NCI-H2029 treated with DMSO at 0.1 percent for 48 hours (cell line): ENCODE results near the gene GNG3.
A peak's percentile ranks its signal among the peaks of the same experiment; 100 is the strongest.
"Not testable (repeated sequence)": the region's sequence is repeated elsewhere in the genome, so short reads cannot be mapped to it uniquely, and the experiment has no call there.

ENCODE experiments used
- DNase-seq: peaks from one replicate; lab custom pipeline; 2025; lab: John Stamatoyannopoulos, UW

The GNG3 gene

DNA sequence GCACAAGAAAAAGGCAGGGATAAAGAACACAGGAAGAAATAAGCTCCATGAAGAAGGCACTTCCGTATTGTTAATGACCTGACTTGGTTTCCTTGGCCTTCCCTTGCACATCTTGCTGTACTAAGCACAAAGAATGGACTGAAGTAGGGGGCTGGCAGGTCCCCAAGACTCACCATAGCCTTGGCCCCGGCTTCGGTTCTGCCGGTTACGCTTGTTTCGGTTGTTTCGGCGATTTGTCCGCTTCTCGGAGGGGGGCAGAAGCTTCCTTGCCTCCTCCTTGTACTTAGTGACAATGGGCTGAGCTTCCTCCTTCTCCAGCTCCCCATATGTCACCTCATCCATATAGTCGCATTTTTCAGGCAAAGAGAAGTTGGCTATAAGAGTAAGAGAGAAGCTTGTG is 9.3 kb downstream of the GNG3 start:
- DNase-seq: no peak

DNA sequence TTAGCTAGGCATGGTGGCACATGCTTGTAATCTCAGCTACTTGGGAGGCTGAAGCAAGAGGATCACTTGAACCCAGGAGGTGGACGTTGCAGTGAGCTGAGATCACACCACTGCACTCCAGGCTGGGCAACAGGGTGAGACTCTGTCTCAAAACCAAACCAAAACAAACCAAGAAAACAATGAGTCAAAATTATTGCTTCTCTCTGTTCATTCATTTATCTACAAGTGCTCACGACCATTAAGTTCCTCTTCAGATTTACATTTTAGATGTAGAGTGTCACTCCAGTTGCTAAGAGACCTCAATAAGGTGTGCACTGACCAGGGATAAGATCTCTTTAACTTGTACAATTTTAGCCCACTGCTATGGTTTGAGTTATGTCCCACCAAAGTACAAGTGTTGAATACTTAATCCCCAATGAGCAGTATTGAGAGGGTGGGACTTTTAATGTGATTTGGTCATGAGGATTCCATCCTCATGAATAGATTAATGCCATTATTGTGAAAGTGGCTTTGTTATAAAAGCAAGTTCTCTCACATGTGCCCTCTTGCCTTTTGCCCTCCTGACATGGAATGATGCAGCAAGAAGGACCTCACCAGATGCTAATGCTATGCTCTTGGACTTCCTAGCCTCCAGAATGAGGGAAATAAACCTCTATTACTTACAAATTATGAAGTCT is 12.0 kb downstream of the GNG3 start:
- no peak for DNase-seq

DNA sequence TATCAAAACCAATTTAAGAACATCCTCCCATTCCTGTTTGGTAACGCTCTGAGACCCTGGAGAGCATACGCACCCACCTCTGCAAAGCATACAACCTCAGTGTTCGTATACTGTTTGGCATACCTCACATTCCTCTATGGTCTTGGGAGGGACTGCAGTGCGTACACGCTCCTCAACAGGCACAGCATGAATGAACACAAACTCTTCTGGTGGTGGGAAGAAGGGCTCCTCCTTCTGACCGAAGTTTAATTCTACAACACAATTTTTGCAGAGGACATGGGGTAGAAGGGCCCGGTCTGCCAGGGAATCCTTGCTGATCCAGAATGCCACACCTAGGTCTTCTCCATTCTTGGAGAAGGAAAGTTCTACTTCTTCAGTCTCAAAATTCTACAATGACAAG is 14.5 kb downstream of the GNG3 start:
- no peak for DNase-seq

DNA sequence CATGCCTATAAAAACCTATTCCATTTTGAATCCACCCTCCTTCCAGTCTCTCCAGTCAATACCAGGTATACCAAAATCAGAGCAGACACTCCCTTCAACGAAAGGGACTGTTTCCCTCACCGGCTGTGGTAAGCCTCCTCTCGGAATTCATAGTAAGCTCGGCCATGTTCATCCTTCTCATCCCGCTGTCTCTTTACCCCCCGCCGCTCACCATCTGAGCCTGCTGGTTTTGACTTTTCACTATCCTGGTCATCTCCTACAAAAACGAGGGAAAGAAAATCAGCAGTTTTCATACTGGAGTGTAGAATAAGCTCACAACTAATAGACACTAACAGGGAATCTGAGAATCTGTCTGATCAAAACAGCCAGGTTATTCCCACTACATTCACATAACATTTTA is 16.7 kb downstream of the GNG3 start:
- DNase-seq: no peak

DNA sequence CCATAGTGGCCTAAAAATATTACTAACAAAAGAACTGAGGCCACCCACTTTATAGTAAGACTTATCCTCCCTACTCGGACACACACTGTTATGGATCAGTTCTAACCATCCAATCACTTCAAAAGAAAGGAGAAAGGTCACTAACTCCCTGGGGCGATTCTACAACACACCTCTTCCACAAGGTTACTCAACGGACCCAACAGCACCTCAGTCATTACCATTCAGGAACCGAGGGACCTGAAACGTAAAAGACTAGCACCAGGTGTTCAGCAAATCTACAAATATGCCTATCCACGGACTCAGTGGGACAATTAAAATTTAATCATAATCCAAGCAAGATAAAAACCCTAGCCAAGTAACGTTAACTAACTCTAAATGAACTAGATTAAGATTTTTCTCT is 18.2 kb downstream of the GNG3 start:
- no peak for DNase-seq

DNA sequence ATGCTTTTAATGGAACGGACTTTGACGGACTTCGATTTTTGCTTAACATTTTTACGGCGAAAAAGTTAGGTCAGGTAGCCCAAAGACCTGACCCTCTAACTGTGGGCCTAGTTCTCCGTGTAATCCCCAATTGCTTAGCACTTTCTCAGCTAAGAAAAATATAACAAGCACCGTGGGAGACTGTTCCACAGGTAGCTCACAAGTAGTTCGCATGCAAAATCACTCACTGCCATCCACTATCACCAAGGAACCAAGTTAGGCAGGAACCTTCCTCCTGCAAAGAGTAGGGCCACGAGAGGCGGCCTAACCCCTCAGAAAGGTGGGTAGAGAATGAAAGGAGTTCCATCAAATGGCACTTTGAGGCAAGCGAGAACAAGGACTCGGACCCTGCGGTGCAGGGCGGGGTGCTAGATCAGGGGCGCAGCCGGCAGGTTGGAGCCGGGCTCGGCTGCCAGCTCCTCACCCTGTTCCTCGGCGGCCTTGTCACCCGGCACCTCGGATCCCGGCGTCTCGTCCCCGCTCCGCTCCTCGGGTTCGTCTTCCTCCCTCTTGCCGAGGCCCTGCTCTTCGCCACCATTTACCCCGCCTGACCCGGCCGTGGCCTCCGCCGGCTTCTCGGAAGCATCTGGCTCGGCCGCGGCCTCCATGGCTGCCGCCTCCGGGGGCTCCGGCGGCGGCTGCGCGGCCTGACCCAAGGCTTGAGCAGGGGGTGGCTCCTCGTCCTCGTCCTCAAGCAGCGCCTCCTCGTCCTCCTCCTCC is 18.9 kb downstream of the GNG3 start:
- no peak for DNase-seq

DNA sequence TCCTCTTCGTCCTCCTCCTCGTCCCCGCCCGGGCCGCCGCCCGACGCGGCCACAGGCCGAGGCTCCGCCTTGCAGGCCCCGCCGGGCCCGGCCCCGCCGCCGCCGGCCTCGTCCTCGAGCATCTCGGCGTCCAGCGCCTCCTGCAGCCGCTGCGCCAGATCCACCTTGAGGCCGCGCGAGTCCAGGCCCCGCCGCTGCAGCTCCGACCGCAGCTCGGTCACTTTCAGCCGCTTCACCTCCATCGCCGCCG is 19.4 kb downstream of the GNG3 start:
- no peak for DNase-seq

DNA sequence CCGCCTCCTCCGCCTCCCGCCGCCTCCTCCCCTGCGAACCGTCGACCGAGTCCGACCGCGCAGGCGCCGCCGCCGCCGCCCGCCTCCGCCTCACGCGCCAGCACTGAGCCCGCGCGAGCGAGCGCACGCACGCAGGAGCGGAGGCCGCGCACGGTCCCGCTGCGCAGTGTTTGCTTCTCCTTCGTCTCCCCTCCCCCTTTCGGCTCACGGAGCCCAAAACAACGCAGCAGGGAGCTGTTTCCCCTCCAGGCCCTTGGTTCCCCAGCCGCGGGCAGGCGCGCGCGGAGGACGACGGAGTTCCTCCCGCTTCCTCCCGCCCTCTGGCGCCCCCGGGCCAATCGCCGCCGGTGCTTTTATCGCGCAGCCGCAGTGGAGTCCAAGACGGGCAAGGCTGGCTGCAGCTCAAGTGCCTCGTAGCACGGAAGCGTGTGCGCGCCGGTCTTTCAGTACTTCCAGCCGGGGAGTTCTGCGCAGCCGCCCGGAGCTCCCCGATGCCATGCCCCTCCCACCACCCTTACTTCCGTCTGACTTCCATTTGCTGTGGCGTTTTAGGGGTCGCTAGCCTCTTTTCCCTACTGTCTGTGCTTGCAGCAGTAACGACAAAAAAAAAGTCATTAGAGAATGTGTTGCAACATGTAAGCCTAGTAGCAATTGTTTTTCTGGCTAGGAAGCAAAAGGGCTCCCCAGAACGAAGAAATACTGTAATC is 19.8 kb downstream of the GNG3 start, which contains the start of gene HNRNPUL2:
Gene HNRNPUL2 (minus strand): TSS at position 293 of the 707 bp plus-strand sequence. CDS start 301 bp downstream, outside the sequence.
- DNase-seq: peak; percentile 95

DNA sequence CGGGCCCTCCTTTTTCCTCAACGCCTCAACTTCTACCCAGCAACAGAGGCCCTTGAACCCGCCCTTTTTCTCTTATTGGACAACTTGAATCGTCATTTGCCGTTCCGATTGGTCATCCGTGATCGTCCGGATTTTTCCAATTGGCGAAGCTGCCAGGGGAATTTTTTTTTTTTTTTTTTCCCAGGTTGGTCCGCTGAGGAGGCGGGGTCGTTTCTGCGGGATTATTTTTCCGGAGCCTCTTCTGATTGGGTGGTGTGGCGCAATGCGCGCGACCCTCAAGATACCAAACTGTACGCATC is 20.3 kb downstream of the GNG3 start:
- peak; percentile 95 for DNase-seq

DNA sequence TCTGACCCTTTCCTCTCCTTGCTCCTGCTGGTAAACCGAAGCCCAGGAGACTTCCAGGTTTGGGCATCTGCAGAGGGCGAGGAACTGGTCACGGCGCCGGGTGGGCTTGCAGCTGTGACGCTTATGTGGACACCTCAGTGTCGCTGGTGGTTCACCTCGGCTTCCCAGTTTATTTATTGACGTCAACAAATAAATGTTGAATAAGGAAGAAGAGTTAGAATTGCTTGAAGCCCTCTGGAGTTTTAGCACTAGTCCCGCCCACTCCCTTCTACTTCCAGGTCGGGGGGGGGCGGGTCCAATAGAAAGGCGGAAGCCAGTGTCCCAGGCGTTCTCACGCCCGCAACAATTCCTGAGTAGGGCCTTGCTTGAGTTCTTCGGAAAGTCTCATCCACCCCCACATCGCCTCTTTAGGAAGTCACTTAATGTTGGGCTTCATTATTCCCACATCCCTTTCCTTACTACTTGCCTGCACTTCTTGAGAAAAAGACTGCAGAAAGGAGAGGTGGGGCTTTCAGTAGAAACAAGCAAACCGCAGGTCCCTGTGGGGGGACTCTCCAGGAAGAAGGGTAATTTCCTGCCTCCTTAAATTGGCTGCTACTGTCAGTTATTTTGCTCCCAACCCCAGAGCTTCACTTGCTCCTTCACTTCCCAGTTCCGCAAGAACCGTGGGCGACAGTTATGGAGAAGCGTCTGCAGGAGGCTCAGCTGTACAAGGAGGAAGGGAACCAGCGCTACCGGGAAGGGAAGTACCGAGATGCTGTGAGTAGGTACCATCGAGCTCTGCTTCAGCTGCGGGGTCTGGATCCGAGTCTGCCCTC is 20.9 kb downstream of the GNG3 start, which contains the start of gene TTC9C:
Gene TTC9C (plus strand): TSS at position 316 of the 818 bp plus-strand sequence. CDS start 363 bp downstream, at position 679.
- peak; percentile 72 for DNase-seq

DNA sequence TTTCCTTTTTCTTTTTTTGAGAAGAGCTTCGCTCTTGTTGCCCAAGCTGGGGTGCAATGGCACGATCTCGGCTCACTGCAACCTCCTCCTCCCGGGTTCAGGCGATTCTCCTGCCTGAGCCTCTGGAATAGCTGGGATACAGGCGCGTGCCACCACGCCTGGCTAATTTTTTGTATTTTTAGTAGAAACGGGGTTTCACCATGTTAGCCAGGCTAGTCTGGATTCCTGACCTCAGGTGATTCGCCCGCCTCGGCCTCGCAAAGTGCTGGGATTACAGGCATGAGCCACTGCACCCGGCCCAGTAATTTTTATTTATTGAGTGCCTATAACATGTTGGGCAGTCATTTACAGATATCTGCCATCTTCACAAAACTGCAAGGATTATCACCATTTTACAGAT is 22.6 kb downstream of the GNG3 start:
- not testable (repeated sequence) for DNase-seq

DNA sequence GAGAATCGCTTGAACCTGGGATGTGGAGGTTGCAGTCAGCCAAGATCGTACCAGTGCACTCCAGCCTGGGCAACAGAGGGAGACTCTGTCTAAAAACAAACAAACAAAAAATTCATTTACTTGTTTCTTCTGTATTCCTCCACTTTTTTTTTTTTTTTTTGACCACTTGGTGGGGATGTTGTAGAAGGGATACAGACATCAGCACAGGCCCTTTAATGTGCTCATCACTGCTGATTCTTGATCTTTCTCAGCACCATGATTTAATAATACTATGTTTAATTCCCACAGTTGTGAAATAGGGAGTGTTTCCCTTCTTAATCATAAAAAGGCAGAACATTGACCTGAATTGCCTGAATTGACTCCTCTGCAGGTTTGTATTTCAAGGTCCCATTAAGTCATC is 25.4 kb downstream of the GNG3 start:
- DNase-seq: no peak

DNA sequence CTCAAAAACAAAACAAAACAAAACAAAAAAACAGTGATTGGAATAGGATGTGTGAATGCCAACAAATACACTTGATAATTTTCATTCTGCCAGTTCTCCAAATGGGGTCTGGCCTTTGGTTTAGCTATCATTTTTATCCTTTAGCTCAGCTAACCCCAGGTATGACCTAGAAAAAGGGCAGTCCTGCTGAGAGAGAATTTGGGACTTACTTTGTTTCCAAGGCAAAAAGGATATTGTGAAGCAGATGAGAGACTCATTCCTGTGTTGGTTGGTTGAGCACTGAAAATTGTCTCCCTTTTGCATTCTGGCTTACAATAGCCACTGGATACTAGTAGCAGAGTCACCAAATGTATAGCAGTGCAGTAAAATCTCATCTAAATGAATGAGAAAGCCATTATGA is 29.7 kb downstream of the GNG3 start:
- DNase-seq: no peak

DNA sequence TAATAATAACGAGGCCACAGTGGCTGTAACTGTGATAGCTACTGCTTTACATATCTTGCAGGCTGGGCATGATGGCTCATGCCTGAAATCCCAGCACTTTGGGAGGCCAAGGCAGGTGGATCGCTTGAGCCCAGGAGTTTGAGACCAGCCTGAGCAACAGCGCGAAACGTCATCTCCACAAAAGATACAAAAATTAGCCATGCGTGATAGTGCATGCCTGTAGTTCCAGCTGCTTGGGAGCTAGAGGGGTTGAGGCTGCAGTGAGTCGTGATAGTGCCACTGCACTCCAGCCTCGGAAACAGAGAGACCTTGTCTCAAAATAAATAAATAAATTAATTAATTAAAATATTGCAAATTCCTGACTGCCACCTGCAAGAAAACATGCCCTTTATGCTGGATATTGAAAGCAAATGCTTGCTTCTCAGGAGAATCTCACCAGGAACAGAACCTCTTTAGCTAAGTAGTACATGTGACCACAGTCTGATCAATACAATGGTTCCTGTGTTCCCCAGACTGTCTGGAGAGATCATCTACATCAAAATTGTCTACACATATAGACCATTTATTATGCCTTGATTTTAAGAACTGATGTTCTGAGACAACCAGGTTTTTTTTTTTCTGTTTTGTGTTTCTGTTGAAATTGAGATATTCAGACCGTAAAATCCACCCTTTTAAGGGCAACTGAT is 40.1 kb downstream of the GNG3 start:
- no peak for DNase-seq

DNA sequence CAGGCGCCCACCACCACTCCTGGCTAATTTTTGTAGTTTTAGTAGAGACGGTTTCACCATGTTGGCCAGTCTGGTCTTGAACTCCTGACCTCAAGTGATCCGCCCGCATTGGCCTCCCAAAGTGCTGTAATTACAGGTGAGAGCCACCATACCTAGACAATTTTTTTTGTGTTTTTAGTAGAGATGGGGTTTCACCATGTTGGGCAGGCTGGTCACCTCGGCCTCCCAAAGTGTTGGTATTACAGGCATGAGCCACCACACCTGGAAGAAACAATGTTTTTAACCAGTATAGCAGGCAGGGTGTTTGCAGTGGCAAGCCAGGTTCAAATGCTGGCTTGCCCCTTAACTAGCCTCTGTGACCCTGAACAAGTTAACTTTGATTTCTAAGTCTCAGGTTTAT is 42.5 kb downstream of the GNG3 start:
- DNase-seq: not testable (repeated sequence)

DNA sequence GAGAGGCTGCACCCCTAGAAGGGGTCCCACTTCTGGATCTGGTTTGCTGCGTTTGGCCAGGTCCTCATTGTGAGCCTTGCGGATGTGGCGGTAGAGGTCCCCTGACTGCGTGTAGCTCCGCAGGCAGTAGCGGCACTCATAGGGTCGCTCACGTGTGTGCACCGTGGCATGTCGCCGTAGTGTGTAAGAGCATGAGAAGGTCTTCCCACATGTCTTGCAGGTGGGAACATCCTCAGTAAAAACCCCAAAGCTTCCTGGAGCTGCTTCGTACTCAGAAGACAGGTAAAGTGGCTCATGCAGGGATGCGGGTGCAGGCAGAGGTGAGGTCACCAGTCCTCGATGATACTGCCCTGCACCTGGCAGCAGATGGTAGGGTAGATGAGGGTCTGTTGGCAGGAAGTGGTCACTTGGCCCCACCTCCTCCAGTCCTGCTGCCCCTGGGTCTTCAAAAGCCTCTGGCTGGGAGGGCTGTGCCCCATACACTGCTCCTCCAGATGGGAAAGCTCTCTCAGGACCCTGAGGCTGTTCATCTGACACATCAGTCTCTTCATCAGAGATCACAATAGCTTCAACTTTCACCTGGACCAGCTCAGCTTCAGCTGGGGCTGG is 44.8 kb downstream of the GNG3 start:
- DNase-seq: no peak

DNA sequence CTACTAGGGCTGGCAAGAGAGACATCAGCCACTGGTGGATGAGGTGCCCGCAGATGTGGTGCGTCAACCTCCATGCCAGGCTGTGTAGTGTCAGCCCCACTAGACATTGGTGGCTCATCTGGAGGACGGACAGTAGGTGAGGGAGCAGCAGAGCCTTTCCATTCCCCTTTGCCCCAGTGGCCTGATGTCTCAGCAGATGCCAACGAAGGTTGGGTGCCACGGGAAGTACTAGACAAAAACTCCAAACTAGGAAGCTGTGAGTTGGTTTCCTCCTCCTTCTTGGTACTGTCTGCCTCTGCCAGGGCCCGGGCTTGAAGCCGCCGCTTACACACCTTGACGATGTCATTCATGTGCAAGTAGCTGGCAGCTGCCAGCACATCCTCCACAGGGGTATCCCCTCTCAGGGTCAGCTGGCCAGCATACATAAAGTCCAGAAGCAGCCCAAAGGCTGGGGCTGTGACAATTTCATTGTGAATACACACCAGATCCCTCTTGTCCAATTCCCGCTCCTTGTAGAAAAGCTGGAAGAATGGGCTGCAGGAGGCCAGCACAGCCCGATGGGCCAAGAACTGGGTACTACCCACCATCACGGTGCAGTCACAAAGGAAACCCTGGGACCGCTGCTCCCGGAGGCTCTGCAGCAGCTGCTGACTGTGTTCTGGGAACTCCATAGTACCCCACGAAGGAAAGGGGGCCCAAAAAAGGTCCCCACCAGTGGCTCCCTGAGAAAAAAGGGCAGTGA is 45.7 kb downstream of the GNG3 start:
- DNase-seq: no peak

DNA sequence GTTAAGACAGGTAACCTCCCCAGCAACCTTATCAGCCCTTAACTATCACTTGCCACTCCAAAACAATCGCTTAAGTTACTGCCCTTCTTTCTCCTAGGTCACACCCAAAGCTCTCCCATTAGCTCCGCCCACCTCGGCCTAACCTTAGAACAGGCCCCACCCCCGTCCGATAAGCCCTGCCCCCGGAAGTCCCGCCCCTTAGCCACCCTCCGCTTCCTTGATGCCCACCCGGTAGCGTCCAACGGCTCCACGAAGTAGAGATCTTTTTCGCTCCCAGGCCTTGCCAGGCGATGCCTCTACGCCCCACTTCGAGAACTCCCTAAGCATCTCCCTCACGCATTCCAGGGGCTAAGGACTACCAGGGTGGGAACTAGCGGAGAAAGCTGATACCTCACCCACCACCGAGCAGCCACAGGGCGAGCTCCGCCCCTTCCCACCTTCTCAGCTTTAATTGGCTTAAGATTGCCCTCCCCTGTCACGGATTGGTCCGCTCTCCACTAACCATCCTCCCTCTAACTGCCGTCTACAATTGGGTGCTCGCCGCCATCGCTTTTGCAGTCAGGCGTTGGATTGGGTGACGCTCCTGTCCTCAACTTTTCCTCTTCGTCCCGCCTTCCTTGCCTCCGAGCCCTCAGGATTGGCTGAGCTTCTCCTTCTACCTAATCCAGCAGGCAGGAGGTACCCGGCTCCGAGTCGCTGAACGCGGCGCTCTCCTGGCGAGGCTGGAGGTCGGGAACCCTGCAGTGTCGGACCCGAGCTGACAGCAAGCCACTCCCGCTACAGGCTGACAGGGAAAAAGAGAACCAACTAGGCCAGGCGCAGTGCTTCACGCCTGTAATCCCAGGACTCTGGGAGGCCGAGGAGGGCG is 46.5 kb downstream of the GNG3 start, which contains the start of gene ZBTB3:
Gene ZBTB3 (minus strand): TSS at position 425 of the 868 bp plus-strand sequence. CDS start 496 bp downstream, outside the sequence.
- peak; percentile 99 for DNase-seq

DNA sequence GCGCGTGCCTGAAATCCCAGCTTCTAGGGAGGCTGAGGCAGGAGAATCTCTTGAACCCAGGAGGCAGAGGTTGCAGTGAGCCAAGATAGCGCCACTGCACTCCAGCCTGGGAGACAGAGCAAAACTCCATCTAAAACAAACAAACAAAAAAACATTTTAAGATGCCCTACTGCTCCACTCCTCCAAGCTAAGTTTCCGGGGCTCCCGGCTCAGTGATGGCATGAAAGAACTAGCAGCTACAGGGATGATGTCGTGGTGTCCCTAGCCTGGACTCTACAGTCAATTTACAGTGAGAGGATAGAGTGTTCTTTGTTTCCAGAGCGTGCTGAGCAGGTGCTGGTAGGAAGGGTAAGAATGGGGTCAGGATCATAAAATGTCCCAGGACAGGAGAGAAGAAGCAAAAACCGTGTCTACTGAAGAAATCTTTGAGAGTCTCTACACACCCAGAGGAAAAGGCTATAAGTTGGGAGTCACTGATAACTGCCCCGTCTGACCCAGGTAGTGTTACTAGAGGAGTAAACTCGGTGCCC is 47.7 kb downstream of the GNG3 start:
- DNase-seq: no peak
